GM12878 (cell line): ENCODE measurements around the gene CYP3A4. TPM values are rescaled to one million over a fixed set of nuclear protein-coding genes. Genes with fewer than 3 reads are reported as not detected.

Experiments
- ATAC-seq: fragments of 200-7000 bp; cut with Tn5 transposase; 3 replicates; pipeline ENCODE4 v1.9.1; 2020; ENCODE audit warnings: mild to moderate bottlenecking, moderate library complexity
- BruUV-seq: library from RNA; stranded (reverse); fragments of 400-500 nt; replicated peaks from 2 replicates; lab custom pipeline; 2021; lab: Mats Ljungman, UMichigan
- CTCF ChIA-PET: fragments of 300-600 bp; sonication (Branson Sonifier 250); formaldehyde crosslinking; extraction: SDS; loops from one replicate; lab custom pipeline; 2021; ENCODE audit warnings: inconsistent platforms; lab: Yijun Ruan, JAX
- POLR2A ChIA-PET: fragments of 350-600 bp; formaldehyde crosslinking; extraction: SDS; loops from one replicate; lab custom pipeline; 2021; ENCODE audit warnings: inconsistent platforms; lab: Charles Lee
- RAD21 ChIA-PET: fragments of 300-600 bp; sonication (Branson Sonifier 250); formaldehyde crosslinking; loops from one replicate; lab custom pipeline; 2023; ENCODE audit warnings: antibody characterized with exemption; ENCODE audit not compliant: unreplicated experiment; lab: Charles Lee
- SMC1A ChIA-PET: fragments of 300-600 bp; sonication (Branson Sonifier 250); formaldehyde crosslinking; loops from one replicate; lab custom pipeline; 2023; ENCODE audit not compliant: unreplicated experiment, uncharacterized antibody; lab: Charles Lee
- DNase-seq: peaks from one replicate; pipeline ENCODE4 v3.0.0-alpha.2; 2011; ENCODE audit warnings: low read depth, low spot score
- FAIRE-seq: peaks from 3 replicates; lab custom pipeline; 2011; peaks lifted over from hg19 to GRCh38; lab: Jason Lieb, UNC
- H2AFZ ChIP-seq: 2 replicates; pipeline ENCODE4 v1.6.0; 2011; ENCODE audit warnings: low read depth, low read length, control low read depth; ENCODE audit not compliant: control insufficient read depth
- H3K27ac ChIP-seq: 2 replicates; pipeline ENCODE4 v1.5.1; 2011; ENCODE audit warnings: control low read depth; ENCODE audit not compliant: control insufficient read depth, insufficient read depth
- H3K27me3 ChIP-seq, 2 experiments: replicated peaks in 1 of 2; 2 replicates each; pipeline versions ENCODE4 v1.6.0 to v1.6.1; 2011; ENCODE audit warnings: low read length in 1 of 2; ENCODE audit not compliant: control insufficient read depth in 2 of 2, insufficient read depth in 2 of 2
- H3K36me3 ChIP-seq, 2 experiments: 2 replicates each; pipeline ENCODE4 v1.5.1; 2011; ENCODE audit warnings: low read length in 1 of 2; ENCODE audit not compliant: control insufficient read depth in 2 of 2, insufficient read depth in 2 of 2
- H3K4me1 ChIP-seq: 2 replicates; pipeline ENCODE4 v1.6.1; 2011; ENCODE audit warnings: mild to moderate bottlenecking, low read length, moderate library complexity, mixed read lengths; ENCODE audit not compliant: control insufficient read depth, insufficient read depth
- H3K4me2 ChIP-seq: 2 replicates; pipeline ENCODE4 v1.6.0; 2011; ENCODE audit warnings: control low read depth; ENCODE audit not compliant: control insufficient read depth, insufficient read depth
- H3K4me3 ChIP-seq: fragments of 200-600 bp; sonication (generic); 2 replicates; pipeline ENCODE4 v1.5.1; 2016
- H3K79me2 ChIP-seq: 2 replicates; pipeline ENCODE4 v1.6.0; 2011; ENCODE audit warnings: low read length; ENCODE audit not compliant: control insufficient read depth, insufficient read depth
- H3K9ac ChIP-seq: 2 replicates; pipeline ENCODE4 v1.8.0; 2011; ENCODE audit warnings: low read length, control low read depth, mixed read lengths; ENCODE audit not compliant: control insufficient read depth, insufficient read depth
- H3K9me3 ChIP-seq: replicated peaks from 3 replicates; pipeline ENCODE4 v1.5.1; 2011; ENCODE audit warnings: mild to moderate bottlenecking, low read length; ENCODE audit not compliant: control insufficient read depth, insufficient read depth
- H4K20me1 ChIP-seq: 2 replicates; pipeline ENCODE4 v1.6.0; 2011; ENCODE audit not compliant: control insufficient read depth, insufficient read depth
- BCL11A ChIP-seq: IDR thresholded peaks from 2 replicates; pipeline ENCODE4 v1.6.1; 2011; ENCODE audit warnings: low read depth, low read length
- CBFB ChIP-seq: IDR thresholded peaks from 2 replicates; pipeline ENCODE4 v1.6.1; 2016; ENCODE audit warnings: antibody characterized with exemption, low read depth
- CEBPZ ChIP-seq: fragments of 150-350 bp; IDR thresholded peaks from 2 replicates; pipeline ENCODE4 v1.6.1; 2016; ENCODE audit warnings: low read depth, low read length
- EED ChIP-seq: sonication (generic); IDR thresholded peaks from 2 replicates; pipeline ENCODE4 v1.6.1; 2016; ENCODE audit warnings: antibody characterized with exemption, low read depth
- HDAC2 ChIP-seq: fragments of 200-600 bp; sonication (generic); IDR thresholded peaks from 2 replicates; pipeline ENCODE4 v1.6.1; 2017
- HSF1 ChIP-seq: fragments of 150-350 bp; IDR thresholded peaks from 2 replicates; pipeline ENCODE4 v1.6.1; 2014; ENCODE audit warnings: mild to moderate bottlenecking, low read depth, low read length
- IRF4 ChIP-seq: IDR thresholded peaks from 2 replicates; pipeline ENCODE4 v1.6.1; 2011; ENCODE audit warnings: low read depth, low read length
- IRF5 ChIP-seq: fragments of 450-650 bp; IDR thresholded peaks from 2 replicates; pipeline ENCODE4 v1.6.1; 2017; ENCODE audit warnings: borderline replicate concordance
- KAT2A ChIP-seq: conservative IDR thresholded peaks from 2 replicates; pipeline ENCODE4 v1.6.1; 2011; ENCODE audit warnings: low read depth, low read length; ENCODE audit not compliant: control insufficient read depth
- LARP7 ChIP-seq: fragments of 450-650 bp; IDR thresholded peaks from 2 replicates; pipeline ENCODE4 v1.6.1; 2017; ENCODE audit warnings: mild to moderate bottlenecking
- MTA2 ChIP-seq: fragments of 450-650 bp; IDR thresholded peaks from 2 replicates; pipeline ENCODE4 v1.6.1; 2016; ENCODE audit warnings: low read depth, mild to moderate bottlenecking, moderate library complexity
- NBN ChIP-seq: fragments of 450-650 bp; IDR thresholded peaks from 2 replicates; pipeline ENCODE4 v1.6.1; 2016
- NR2F1 ChIP-seq: fragments of 450-650 bp; conservative IDR thresholded peaks from 2 replicates; pipeline ENCODE4 v1.6.1; 2017; ENCODE audit warnings: mild to moderate bottlenecking
- PBX3 ChIP-seq: IDR thresholded peaks from 2 replicates; pipeline ENCODE4 v1.6.1; 2011; ENCODE audit warnings: mild to moderate bottlenecking, low read depth, low read length, moderate library complexity; ENCODE audit not compliant: insufficient replicate concordance
- SRF ChIP-seq, 2 experiments: IDR thresholded peaks; 2 replicates each; pipeline ENCODE4 v1.6.1; 2011; ENCODE audit warnings: low read depth in 2 of 2, low read length in 2 of 2, mild to moderate bottlenecking in 1 of 2, moderate library complexity in 1 of 2
- ZNF384 ChIP-seq: IDR thresholded peaks from 2 replicates; pipeline ENCODE4 v1.6.1; 2012; ENCODE audit warnings: low read depth, mild to moderate bottlenecking, low read length, improper control_type of control experiment, borderline replicate concordance
- WGBS: methylation state at CpG from one replicate; pipeline ENCODE4 v1.1.6; 2016; ENCODE audit warnings: low lambda C conversion rate; ENCODE audit not compliant: insufficient replicate concordance, insufficient coverage; ENCODE audit errors: missing lambda C conversion rate; 5-methylcytosine and 5-hydroxymethylcytosine counted together
- in situ Hi-C: fragments of 300-500 bp; cut with MboI; formaldehyde crosslinking; loops from 9 replicates; pipeline ENCODE4 v1.14.3; 2018; ENCODE audit warnings: mixed read lengths
- intact Hi-C: fragments of 100-400 bp; cut with micrococcal nuclease; formaldehyde crosslinking; loops from one replicate; pipeline ENCODE4 v1.14.2; 2022; ENCODE audit not compliant: unreplicated experiment
- polyA plus RNA-seq, 11 experiments: library from polyadenylated mRNA; depleted of rRNA in 4 of 11; unstranded in 6 of 11; stranded (reverse) in 5 of 11; fragments of >200 nt; fragmentation: Nextera tagmentation in 4 of 11; fragmentation: Illumina TruSeq in 1 of 11; extraction: Ambion mirVana in 4 of 11; extraction: Trizol in 1 of 11; gene quantifications; 1 replicate in 1 of 11; 2 replicates in 10 of 11; pipeline versions ENCODE4 v1.2.1 to v1.2.3, GENCODE V29; 2011 to 2016; ENCODE audit warnings: inconsistent platforms in 2 of 11, missing spikeins in 2 of 11, low read depth in 1 of 11
- total RNA-seq, 4 experiments: library from RNA; depleted of rRNA in 3 of 4; stranded (reverse); fragments of >200 nt in 3 of 4; fragmentation: Illumina TruSeq in 1 of 4; extraction: Trizol in 1 of 4; gene quantifications; 2 replicates each; pipeline versions ENCODE4 v1.2.1 to v1.2.3, GENCODE V29; 2013 to 2021

Gene CYP3A4
- total and polyA plus RNA-seq, 10 of the 15 experiments (the other 5 are each of a cell fraction or from before 2014, with no cell fraction given): 0.02 to 0.21 (median 0.04) TPM; not detected in 7

- TF ChIP-seq IRF5: no peak
Observed at GRCh38 chr7:99730238-99730810, 53.7 kb downstream of the CYP3A4 start (continued).

- SMC1A ChIA-PET: no interaction called here
- FAIRE-seq: no peak
- intact Hi-C loops: no loop called here
- TF ChIP-seq HDAC2 (no peak), CEBPZ (no peak), CBFB (no peak), ZNF384 (no peak), SRF (IDR thresholded peaks at IDR 0.05; ENCODE audit: low read depth in 2 of 2, low read length in 2 of 2) (no peak), NR2F1 (no peak), HSF1 (no peak), MTA2 (no peak), PBX3 (no peak), NBN (no peak), LARP7 (no peak), IRF4 (no peak), EED (no peak), BCL11A (no peak), KAT2A (no peak)
Observed at GRCh38 chr7:99729486-99730237, 54.3 kb downstream of the CYP3A4 start.

More at GRCh38 chr7:99729486-99730237, 54.3 kb downstream of the CYP3A4 start:
- no TSS peak for BruUV-seq
- Histone ChIP-seq H2AFZ (no peak overlapping the region), H4K20me1 (no peaks in the 10 kb centered on the region), H3K9me3 (no peaks in the 10 kb centered on the region; the same call in 2 of the 3 replicates), H3K9ac (no peak overlapping the region), H3K4me2 (no peak overlapping the region), H3K27me3 (no peaks in the 10 kb centered on the region), H3K79me2 (no peaks in the 10 kb centered on the region), H3K27ac (no peak overlapping the region), H3K36me3 (no peaks in the 10 kb centered on the region), H3K4me1 (no peaks in the 10 kb centered on the region), H3K4me3 (no peak overlapping the region)
- in situ Hi-C loops: no loop called here
- CTCF ChIA-PET: no interaction called here
- POLR2A ChIA-PET: no interaction called here
- 16% methylated on average over 5 of the region's 5 CpGs for WGBS
- DNase-seq (no peak), ATAC-seq (no peak)
- RAD21 ChIA-PET: no interaction called here
